D721Med (cell line): ENCODE data around the gene ORM2.

Experiments used
- DNase-seq: peaks from one replicate; pipeline ENCODE4 v3.0.0; 2011; ENCODE audit warnings: low spot score; ENCODE audit not compliant: insufficient read length
- FAIRE-seq: peaks from 2 replicates; lab custom pipeline; 2011; peaks lifted over from hg19 to GRCh38; lab: Jason Lieb, UNC
- TF ChIP-seq, protein P1 (sequence below): IDR thresholded peaks from 2 replicates; pipeline ENCODE4 v1.5.1; 2012; ENCODE audit warnings: mild to moderate bottlenecking, control low read depth; ENCODE audit not compliant: insufficient read depth; ENCODE audit errors: missing control alignments

The ORM2 gene

DNA sequence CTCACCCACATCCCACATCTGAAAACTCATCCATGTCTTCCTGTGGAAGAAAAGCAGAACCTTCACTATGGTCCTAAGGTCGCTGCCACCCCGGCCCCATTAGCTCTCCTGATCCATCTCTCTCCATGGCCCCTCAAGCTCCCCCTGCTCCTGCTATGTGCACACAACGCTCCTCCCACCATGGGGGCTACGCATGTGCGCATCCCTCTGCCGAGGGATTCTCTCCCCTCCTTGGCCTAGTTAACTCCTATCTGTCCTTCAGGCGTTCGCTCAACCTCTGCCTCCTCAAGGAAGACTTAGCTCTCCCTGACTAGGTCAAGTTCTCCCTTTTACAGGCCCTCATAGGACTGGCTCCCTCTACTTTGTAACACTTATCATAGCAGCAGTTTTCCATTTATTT, 48.3 kb downstream of the ORM2 start:
- DNase-seq (no peak), FAIRE-seq (no peak)
- TF ChIP-seq, protein P1, sequence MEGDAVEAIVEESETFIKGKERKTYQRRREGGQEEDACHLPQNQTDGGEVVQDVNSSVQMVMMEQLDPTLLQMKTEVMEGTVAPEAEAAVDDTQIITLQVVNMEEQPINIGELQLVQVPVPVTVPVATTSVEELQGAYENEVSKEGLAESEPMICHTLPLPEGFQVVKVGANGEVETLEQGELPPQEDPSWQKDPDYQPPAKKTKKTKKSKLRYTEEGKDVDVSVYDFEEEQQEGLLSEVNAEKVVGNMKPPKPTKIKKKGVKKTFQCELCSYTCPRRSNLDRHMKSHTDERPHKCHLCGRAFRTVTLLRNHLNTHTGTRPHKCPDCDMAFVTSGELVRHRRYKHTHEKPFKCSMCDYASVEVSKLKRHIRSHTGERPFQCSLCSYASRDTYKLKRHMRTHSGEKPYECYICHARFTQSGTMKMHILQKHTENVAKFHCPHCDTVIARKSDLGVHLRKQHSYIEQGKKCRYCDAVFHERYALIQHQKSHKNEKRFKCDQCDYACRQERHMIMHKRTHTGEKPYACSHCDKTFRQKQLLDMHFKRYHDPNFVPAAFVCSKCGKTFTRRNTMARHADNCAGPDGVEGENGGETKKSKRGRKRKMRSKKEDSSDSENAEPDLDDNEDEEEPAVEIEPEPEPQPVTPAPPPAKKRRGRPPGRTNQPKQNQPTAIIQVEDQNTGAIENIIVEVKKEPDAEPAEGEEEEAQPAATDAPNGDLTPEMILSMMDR: no peak

DNA sequence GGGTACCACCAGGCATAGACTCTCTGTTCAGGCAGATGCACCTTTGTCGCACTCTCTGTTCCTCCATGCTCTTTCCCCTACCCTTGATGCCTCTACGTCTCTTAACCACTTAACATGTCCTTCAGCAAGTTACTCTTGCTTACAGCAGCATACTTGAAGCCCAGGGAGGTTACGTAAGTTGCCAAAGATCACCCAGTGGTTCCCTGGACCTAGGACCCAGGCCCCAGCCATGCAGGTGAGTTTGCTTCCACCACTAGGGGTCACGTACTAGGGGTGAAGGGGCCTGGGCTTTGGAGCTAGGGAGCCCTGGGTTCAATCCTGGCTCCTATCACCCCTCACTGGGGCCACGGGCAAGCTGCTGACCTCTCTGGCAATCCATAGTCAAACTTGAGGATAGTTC, 49.2 kb downstream of the ORM2 start:
- no peak for FAIRE-seq
- DNase-seq: no peak
- TF ChIP-seq, protein P1: no peak
